DOHH2 (cell line): Measurements from ENCODE around the gene GLT1D1.

Experiments used
- EZH2phosphoT487 ChIP-seq: fragments of 200-600 bp; sonication (generic); IDR thresholded peaks from 2 replicates; pipeline ENCODE4 v1.6.1; 2017; ENCODE audit warnings: borderline replicate concordance, mild to moderate bottlenecking, antibody characterized with exemption, low read length, moderate library complexity, mixed read lengths
- TF ChIP-seq, protein P1 (sequence below): fragments of 200-600 bp; sonication (generic); IDR thresholded peaks from one replicate; pipeline ENCODE4 v1.5.1; 2014; ENCODE audit warnings: antibody characterized with exemption, mild to moderate bottlenecking, low read depth, low read length; ENCODE audit not compliant: poor library complexity, severe bottlenecking

DNA sequence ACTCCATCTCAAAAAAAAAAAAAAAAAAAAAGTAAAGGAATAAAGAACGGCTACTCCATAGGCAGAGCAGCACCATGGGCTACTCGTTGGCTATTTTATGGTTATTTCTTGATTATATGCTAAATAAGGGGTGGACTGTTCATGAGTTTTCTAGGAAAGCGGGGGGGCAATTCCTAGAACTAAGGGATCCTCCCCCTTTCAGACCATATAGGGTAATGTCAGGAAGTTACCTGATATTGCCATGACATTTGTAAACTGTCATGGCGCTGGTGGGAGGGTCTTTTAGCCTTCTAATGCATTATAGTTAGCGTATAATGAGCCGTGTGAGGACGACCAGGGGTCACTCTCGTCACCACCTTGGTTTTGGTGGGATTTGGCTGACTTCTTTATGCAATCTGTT lies 142.3 kb downstream of the GLT1D1 start:
- TF ChIP-seq, protein P1, sequence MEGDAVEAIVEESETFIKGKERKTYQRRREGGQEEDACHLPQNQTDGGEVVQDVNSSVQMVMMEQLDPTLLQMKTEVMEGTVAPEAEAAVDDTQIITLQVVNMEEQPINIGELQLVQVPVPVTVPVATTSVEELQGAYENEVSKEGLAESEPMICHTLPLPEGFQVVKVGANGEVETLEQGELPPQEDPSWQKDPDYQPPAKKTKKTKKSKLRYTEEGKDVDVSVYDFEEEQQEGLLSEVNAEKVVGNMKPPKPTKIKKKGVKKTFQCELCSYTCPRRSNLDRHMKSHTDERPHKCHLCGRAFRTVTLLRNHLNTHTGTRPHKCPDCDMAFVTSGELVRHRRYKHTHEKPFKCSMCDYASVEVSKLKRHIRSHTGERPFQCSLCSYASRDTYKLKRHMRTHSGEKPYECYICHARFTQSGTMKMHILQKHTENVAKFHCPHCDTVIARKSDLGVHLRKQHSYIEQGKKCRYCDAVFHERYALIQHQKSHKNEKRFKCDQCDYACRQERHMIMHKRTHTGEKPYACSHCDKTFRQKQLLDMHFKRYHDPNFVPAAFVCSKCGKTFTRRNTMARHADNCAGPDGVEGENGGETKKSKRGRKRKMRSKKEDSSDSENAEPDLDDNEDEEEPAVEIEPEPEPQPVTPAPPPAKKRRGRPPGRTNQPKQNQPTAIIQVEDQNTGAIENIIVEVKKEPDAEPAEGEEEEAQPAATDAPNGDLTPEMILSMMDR: no peak
- no peak for TF ChIP-seq EZH2phosphoT487
